ENCODE data around the gene NFATC2.

Gene NFATC2

DNA sequence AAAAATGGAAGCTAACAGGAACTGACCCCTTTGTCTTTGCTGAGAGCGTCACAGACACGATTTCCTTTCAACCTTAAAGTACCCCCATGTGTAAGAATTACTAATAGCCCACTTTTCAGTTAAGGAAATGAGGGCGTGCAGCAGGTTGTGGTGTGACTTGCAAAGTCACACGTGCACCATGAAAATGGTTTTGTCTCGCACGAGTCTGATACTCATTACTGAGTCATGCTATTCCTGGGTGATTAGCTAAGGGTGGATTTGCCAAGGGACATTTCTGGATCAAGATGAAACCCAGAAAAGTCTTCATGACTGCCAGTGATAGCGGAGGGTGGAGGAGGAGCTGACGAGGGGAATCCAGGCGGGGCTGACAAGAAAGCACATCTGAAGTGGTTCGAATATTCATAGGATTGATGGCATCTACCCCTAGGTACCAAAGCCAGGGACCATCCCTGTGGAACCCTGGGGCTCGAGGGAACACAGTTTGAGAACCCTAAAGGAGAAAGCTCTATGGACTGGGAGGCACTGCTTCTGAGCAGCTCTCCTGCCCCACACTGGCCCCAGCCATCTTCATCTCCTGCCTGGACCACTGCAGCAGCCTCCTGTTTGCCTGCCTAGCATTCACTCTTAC lies 12.1 kb upstream of the NFATC2 start:
- Histone ChIP-seq H3K36me3 (replicated peaks; ENCODE audit: low read depth, low read length) (no peaks in the 10 kb centered on the region), H3K79me2 (ENCODE audit: low read length) (no peaks in the 10 kb centered on the region), H3K4me1 (ENCODE audit: low read length) (peaks cover 13% of the 10 kb centered on the region), H3K27ac (ENCODE audit: low read length) (peak overlapping the region; percentile 24; the same call in 1 of the 2 replicates), H3K9ac (ENCODE audit: low read length) (peak overlapping the region; percentile 1; the same call in 1 of the 2 replicates), H3K27me3 (ENCODE audit: low read depth, low read length) (peaks cover 7% of the 10 kb centered on the region), H3K9me3 (ENCODE audit: insufficient read depth, low read length) (no peaks in the 10 kb centered on the region), H2AFZ (ENCODE audit: low read depth, low read length) (peak overlapping the region; percentile 68), H4K20me1 (ENCODE audit: insufficient read depth, low read length) (no peaks in the 10 kb centered on the region), H3K4me2 (ENCODE audit: low read length) (peak overlapping the region; percentile 47), H3K4me3 (ENCODE audit: low read length) (peak overlapping the region; percentile 16)
- no peak for TF ChIP-seq EZH2phosphoT487 (IDR thresholded peaks at IDR 0.05; ENCODE audit: low read depth)
- TF ChIP-seq, protein P1, sequence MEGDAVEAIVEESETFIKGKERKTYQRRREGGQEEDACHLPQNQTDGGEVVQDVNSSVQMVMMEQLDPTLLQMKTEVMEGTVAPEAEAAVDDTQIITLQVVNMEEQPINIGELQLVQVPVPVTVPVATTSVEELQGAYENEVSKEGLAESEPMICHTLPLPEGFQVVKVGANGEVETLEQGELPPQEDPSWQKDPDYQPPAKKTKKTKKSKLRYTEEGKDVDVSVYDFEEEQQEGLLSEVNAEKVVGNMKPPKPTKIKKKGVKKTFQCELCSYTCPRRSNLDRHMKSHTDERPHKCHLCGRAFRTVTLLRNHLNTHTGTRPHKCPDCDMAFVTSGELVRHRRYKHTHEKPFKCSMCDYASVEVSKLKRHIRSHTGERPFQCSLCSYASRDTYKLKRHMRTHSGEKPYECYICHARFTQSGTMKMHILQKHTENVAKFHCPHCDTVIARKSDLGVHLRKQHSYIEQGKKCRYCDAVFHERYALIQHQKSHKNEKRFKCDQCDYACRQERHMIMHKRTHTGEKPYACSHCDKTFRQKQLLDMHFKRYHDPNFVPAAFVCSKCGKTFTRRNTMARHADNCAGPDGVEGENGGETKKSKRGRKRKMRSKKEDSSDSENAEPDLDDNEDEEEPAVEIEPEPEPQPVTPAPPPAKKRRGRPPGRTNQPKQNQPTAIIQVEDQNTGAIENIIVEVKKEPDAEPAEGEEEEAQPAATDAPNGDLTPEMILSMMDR (IDR thresholded peaks at IDR 0.05; ENCODE audit: low read depth, low read length) = no peak

DNA sequence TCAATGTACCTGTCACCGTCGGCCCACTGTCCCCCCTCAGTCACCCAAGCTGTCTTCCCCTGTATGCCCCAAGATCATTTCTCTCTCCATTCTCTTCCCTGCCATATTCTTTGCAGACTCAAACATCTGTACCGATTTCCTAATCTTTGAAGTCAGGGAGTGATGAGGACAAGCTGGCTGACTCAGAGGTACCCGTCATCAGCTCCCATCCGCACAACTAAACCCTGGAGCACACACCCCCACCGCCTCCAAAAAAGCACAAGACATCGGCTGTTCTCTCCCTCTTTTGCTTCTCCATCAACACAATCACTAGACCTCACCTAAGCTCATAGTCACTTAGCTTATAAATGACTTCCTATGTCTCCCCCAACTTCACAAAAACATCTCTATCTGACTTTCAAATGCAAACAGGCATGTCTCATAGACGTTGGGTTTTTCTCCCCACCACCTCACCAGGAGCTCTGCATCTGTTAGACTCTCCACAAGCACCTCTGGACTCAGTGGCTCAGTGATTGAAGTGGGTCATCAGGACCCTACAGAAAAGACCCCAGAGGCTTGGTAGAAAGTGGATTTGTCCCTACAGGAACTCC lies 11.5 kb upstream of the NFATC2 start:
- Histone ChIP-seq H2AFZ (ENCODE audit: low read depth, low read length) (peak overlapping the region; percentile 68), H3K4me2 (ENCODE audit: low read length) (peak overlapping the region; percentile 47), H3K9ac (ENCODE audit: low read length) (peak overlapping the region; percentile 1; the same call in 1 of the 2 replicates), H3K79me2 (ENCODE audit: low read length) (no peaks in the 10 kb centered on the region), H3K4me1 (ENCODE audit: low read length) (peaks cover 13% of the 10 kb centered on the region), H3K36me3 (replicated peaks; ENCODE audit: low read depth, low read length) (no peaks in the 10 kb centered on the region), H3K4me3 (ENCODE audit: low read length) (peak overlapping the region; percentile 16; the same call in 1 of the 2 replicates), H4K20me1 (ENCODE audit: insufficient read depth, low read length) (no peaks in the 10 kb centered on the region), H3K9me3 (ENCODE audit: insufficient read depth, low read length) (no peaks in the 10 kb centered on the region), H3K27ac (ENCODE audit: low read length) (peak overlapping the region; percentile 24; the same call in 1 of the 2 replicates), H3K27me3 (ENCODE audit: low read depth, low read length) (peaks cover 6% of the 10 kb centered on the region; the same call in 1 of the 2 replicates)
- TF ChIP-seq EZH2phosphoT487 (IDR thresholded peaks at IDR 0.05; ENCODE audit: low read depth) = no peak
- TF ChIP-seq, protein P1 (IDR thresholded peaks at IDR 0.05; ENCODE audit: low read depth, low read length) = no peak

DNA sequence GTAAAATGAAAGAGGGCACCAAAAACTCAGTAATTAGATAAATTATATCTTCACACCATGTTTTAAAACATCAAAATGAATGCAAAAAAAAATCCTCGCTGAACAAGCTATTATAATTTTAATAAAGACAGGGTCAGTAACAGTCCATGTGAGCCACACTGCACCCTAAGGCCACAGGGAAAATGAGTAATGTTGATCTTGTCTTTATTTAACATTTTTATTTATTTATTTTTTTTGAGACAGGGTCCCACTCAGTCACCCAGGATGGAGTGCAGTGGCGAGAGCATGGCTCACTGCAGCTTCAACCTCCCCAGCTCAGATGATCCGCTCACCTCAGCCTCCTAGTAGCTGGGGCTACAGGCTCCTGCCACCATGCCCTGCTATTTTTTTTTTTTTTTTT lies 8.7 kb upstream of the NFATC2 start:
- Histone ChIP-seq H3K27me3 (ENCODE audit: low read depth, low read length) (peaks cover 26% of the 10 kb centered on the region; the same call in 1 of the 2 replicates), H3K27ac (ENCODE audit: low read length) (no peak overlapping the region), H3K4me2 (ENCODE audit: low read length) (no peak overlapping the region), H3K4me1 (ENCODE audit: low read length) (peaks cover 13% of the 10 kb centered on the region), H3K36me3 (replicated peaks; ENCODE audit: low read depth, low read length) (no peaks in the 10 kb centered on the region), H3K4me3 (ENCODE audit: low read length) (no peak overlapping the region), H3K9me3 (ENCODE audit: insufficient read depth, low read length) (no peaks in the 10 kb centered on the region), H3K79me2 (ENCODE audit: low read length) (no peaks in the 10 kb centered on the region), H2AFZ (ENCODE audit: low read depth, low read length) (no peak overlapping the region), H3K9ac (ENCODE audit: low read length) (no peak overlapping the region), H4K20me1 (ENCODE audit: insufficient read depth, low read length) (no peaks in the 10 kb centered on the region)
- TF ChIP-seq, protein P1 (IDR thresholded peaks at IDR 0.05; ENCODE audit: low read depth, low read length) = no peak
- TF ChIP-seq EZH2phosphoT487 (IDR thresholded peaks at IDR 0.05; ENCODE audit: low read depth) = no peak

DNA sequence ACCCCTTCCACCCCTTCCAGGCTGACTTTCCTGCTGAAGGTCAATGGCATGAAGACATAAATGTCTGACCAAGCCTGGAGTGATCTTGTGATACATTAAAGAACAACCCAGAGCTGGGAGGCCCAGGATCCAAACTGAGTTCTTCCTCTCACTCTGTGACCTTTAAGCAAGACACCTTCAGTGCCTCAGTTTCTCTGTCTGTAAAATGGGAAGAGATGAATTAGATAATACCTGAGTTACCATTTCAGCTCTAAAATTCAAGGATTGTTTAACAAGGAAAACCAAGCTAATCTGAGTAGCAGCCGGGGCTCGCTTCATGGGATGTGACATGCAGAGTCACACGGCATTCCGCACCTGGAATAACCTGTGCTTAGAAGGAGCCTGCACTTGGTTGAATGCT lies 7.0 kb upstream of the NFATC2 start:
- Histone ChIP-seq H2AFZ (ENCODE audit: low read depth, low read length) (no peak overlapping the region), H3K9ac (ENCODE audit: low read length) (no peak overlapping the region), H3K79me2 (ENCODE audit: low read length) (no peaks in the 10 kb centered on the region), H3K27ac (ENCODE audit: low read length) (no peak overlapping the region), H3K9me3 (ENCODE audit: insufficient read depth, low read length) (no peaks in the 10 kb centered on the region), H3K4me3 (ENCODE audit: low read length) (no peak overlapping the region), H3K4me1 (ENCODE audit: low read length) (peaks cover 7% of the 10 kb centered on the region), H3K27me3 (ENCODE audit: low read depth, low read length) (peaks cover 43% of the 10 kb centered on the region), H3K4me2 (ENCODE audit: low read length) (no peak overlapping the region), H3K36me3 (replicated peaks; ENCODE audit: low read depth, low read length) (no peaks in the 10 kb centered on the region), H4K20me1 (ENCODE audit: insufficient read depth, low read length) (no peaks in the 10 kb centered on the region)
- TF ChIP-seq, protein P1 (IDR thresholded peaks at IDR 0.05; ENCODE audit: low read depth, low read length) = no peak
- TF ChIP-seq EZH2phosphoT487 (IDR thresholded peaks at IDR 0.05; ENCODE audit: low read depth) = no peak

All from OCI-LY3 (cell line).